PC-9 (cell line): Measurements from ENCODE around the gene CLEC1B. TPM values are rescaled to one million over a fixed set of nuclear protein-coding genes. Genes with fewer than 3 reads are reported as not detected.
"Not testable (repeated sequence)": the region's sequence is repeated elsewhere in the genome, so short reads cannot be mapped to it uniquely, and the experiment has no call there.

Experiments
- BruUV-seq: library from RNA; stranded (reverse); fragments of 400-500 nt; replicated peaks from 2 replicates; lab custom pipeline; 2021; lab: Mats Ljungman, UMichigan
- CTCF ChIA-PET: fragments of 300-600 bp; sonication (Branson Sonifier 250); formaldehyde crosslinking; loops from one replicate; lab custom pipeline; 2022; ENCODE audit warnings: antibody characterized with exemption; lab: Charles Lee
- POLR2A ChIA-PET: fragments of 300-600 bp; sonication (Branson Sonifier 250); formaldehyde crosslinking; loops from one replicate; lab custom pipeline; 2022; ENCODE audit warnings: antibody characterized with exemption; ENCODE audit not compliant: unreplicated experiment; lab: Charles Lee
- DNase-seq, 2 experiments: peaks; one replicate each; pipeline versions ENCODE4 v3.0.0 to v3.0.0-alpha.2; 2015 to 2022; ENCODE audit warnings: mixed read lengths in 1 of 2
- H2AFZ ChIP-seq: fragments of 200-600 bp; sonication (generic); 2 replicates; pipeline ENCODE4 v1.8.1; 2017; ENCODE audit warnings: antibody characterized with exemption
- H3F3A ChIP-seq: fragments of 200-600 bp; sonication (generic); 2 replicates; pipeline ENCODE4 v1.8.1; 2017; ENCODE audit warnings: antibody characterized with exemption, mild to moderate bottlenecking, low read depth; ENCODE audit not compliant: insufficient read depth
- H3K27ac ChIP-seq: fragments of 200-600 bp; sonication (generic); 2 replicates; pipeline ENCODE4 v1.6.1; 2016; ENCODE audit warnings: mixed run types
- H3K27me3 ChIP-seq: fragments of 200-600 bp; sonication (generic); 2 replicates; pipeline ENCODE4 v1.6.1; 2016; ENCODE audit warnings: low read depth, mixed run types; ENCODE audit not compliant: insufficient read depth
- H3K36me3 ChIP-seq: fragments of 200-600 bp; sonication (generic); 2 replicates; pipeline ENCODE4 v1.6.1; 2016; ENCODE audit warnings: low read depth, mixed run types
- H3K4me1 ChIP-seq: fragments of 200-600 bp; sonication (generic); replicated peaks from 2 replicates; pipeline ENCODE4 v1.6.1; 2016; ENCODE audit warnings: mixed run types; ENCODE audit not compliant: insufficient read depth
- H3K4me2 ChIP-seq: fragments of 200-600 bp; sonication (generic); 2 replicates; pipeline ENCODE4 v1.6.1; 2017; ENCODE audit warnings: mixed run types
- H3K4me3 ChIP-seq: fragments of 200-600 bp; sonication (generic); 2 replicates; pipeline ENCODE4 v1.6.1; 2016; ENCODE audit warnings: mixed run types
- H3K79me2 ChIP-seq: fragments of 200-600 bp; sonication (generic); 2 replicates; pipeline ENCODE4 v1.6.1; 2017; ENCODE audit warnings: low read depth, mixed run types
- H3K9me2 ChIP-seq: fragments of 200-600 bp; sonication (generic); 2 replicates; pipeline ENCODE4 v1.8.1; 2017; ENCODE audit warnings: mild to moderate bottlenecking; ENCODE audit not compliant: insufficient read depth
- H3K9me3 ChIP-seq: fragments of 200-600 bp; sonication (generic); 2 replicates; pipeline ENCODE4 v1.8.1; 2016; ENCODE audit warnings: low read depth; ENCODE audit not compliant: insufficient read depth
- H4K20me1 ChIP-seq: fragments of 200-600 bp; sonication (generic); 2 replicates; pipeline ENCODE4 v1.8.1; 2017; ENCODE audit not compliant: insufficient read depth
- CTCF ChIP-seq: fragments of 200-600 bp; sonication (generic); conservative IDR thresholded peaks from 2 replicates; pipeline ENCODE4 v1.6.1; 2017; ENCODE audit warnings: mixed run types, antibody characterized with exemption, mild to moderate bottlenecking, moderate library complexity
- EZH2 ChIP-seq: fragments of 200-600 bp; sonication (generic); IDR thresholded peaks from 2 replicates; pipeline ENCODE4 v1.8.0; 2017; ENCODE audit warnings: antibody characterized with exemption, low read depth
- intact Hi-C: fragments of 100-400 bp; cut with micrococcal nuclease; formaldehyde crosslinking; loops from one replicate; pipeline ENCODE4 v1.10.0; 2022; ENCODE audit not compliant: unreplicated experiment
- total RNA-seq: library from RNA; stranded (reverse); gene quantifications from 2 replicates; pipeline ENCODE4 v1.2.3, GENCODE V29; 2021

The CLEC1B gene
- total RNA-seq, 1 experiment from 2014 or later: not detected

DNA sequence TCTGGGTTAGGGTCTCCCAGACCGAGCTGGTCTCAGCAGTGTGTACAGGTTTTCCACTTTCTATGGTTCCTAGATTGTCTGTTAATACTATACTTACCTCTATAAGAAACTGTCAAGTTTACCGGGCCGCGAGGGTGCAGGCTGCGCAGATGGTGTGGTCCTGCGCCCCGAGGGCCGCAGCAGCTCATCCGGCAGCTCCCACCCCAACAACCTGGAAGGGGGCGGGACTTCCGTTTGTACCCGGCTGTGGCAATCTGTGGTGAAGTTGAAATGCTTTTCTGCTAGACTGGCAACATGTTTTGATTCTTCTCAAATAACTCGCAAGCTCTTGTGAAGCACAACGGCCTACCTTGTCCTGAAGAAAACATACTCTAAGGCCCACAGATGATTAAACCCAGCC lies 31.5 kb upstream of the CLEC1B start, which contains the start of gene CLEC9A:
CLEC9A (plus strand) TSS at position 237 of the 400 bp plus-strand sequence. CDS start 22,006 bp downstream, outside the sequence.
- intact Hi-C loops: loop anchor here (5.0 to 10.0 kb wide), 4 partner anchors 184 to 724 kb away; partner anchors contain the start of genes GABARAPL1 and STYK1
- no peaks in the 10 kb centered on the region for H3F3A ChIP-seq
- no peaks in the 10 kb centered on the region for H3K79me2 ChIP-seq
- CTCF ChIA-PET: no interaction called here
- no TSS peak for BruUV-seq
- H2AFZ ChIP-seq: 0 out of 2 replicates have a peak within 1 kb of the TSS, but pooled peaks have one; percentile 55
- H3K27ac ChIP-seq: no peak within 1 kb of the TSS
- H3K9me3 ChIP-seq: peaks cover 8% of the 10 kb centered on the region; the same call in 1 of the 2 replicates
- no peaks in the 10 kb centered on the region for H4K20me1 ChIP-seq
- no peaks in the 10 kb centered on the region for H3K27me3 ChIP-seq
- no peak for TF ChIP-seq EZH2
- no peak for TF ChIP-seq CTCF
- no peaks in the 10 kb centered on the region for H3K9me2 ChIP-seq
- H3K4me1 ChIP-seq: no peaks in the 10 kb centered on the region
- H3K4me3 ChIP-seq: no peak within 1 kb of the TSS
- DNase-seq: no peak
- no peak within 1 kb of the TSS for H3K4me2 ChIP-seq
- POLR2A ChIA-PET: no interaction called here
- no peaks in the 10 kb centered on the region for H3K36me3 ChIP-seq

GRCh38 chr12:10027721-10028120 lies 28.8 kb upstream of the CLEC1B start:
- Histone ChIP-seq H3K36me3 (no peaks in the 10 kb centered on the region), H3K4me3 (no peak overlapping the region), H3K9me3 (peaks cover 8% of the 10 kb centered on the region; the same call in 1 of the 2 replicates), H3K27me3 (no peaks in the 10 kb centered on the region), H3F3A (no peaks in the 10 kb centered on the region), H3K4me2 (no peak overlapping the region), H3K4me1 (no peaks in the 10 kb centered on the region), H3K9me2 (no peaks in the 10 kb centered on the region), H3K79me2 (no peaks in the 10 kb centered on the region), H4K20me1 (no peaks in the 10 kb centered on the region), H2AFZ (peak overlapping the region; percentile 39; the same call in 1 of the 2 replicates), H3K27ac (no peak overlapping the region)
- intact Hi-C loops: no loop called here
- ChIA-PET CTCF (no interaction called here), POLR2A (no interaction called here)
- TF ChIP-seq EZH2: no peak
- no peak for TF ChIP-seq CTCF
- no TSS peak for BruUV-seq
- no peak for DNase-seq

DNA sequence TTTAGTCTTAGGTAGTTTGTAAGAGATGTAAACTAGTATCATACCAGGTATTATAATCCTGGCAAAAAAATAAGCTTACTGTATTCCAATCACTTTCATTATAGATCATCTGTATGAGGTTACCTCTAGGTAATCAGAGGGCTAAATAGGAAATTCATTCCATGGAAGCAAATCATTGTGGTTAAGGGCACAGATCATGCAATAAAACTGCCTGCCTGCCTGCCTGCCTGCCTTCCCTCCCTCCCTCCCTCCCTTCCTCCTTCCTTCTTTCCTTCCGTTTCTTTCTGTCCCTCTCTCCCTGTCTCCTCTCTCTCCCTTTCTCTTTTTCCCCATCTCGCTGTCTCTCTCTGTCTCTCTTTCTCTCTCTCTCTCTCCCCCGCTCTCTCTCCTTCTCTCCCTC lies 28.4 kb upstream of the CLEC1B start:
- intact Hi-C loops: no loop called here
- Histone ChIP-seq H3K4me3 (no peak overlapping the region), H3K79me2 (no peaks in the 10 kb centered on the region), H2AFZ (peak overlapping the region; percentile 39; the same call in 1 of the 2 replicates), H3K4me1 (no peaks in the 10 kb centered on the region), H4K20me1 (no peaks in the 10 kb centered on the region), H3K9me2 (no peaks in the 10 kb centered on the region), H3F3A (no peaks in the 10 kb centered on the region), H3K27ac (no peak overlapping the region), H3K27me3 (no peaks in the 10 kb centered on the region), H3K9me3 (peaks cover 8% of the 10 kb centered on the region; the same call in 1 of the 2 replicates), H3K4me2 (no peak overlapping the region), H3K36me3 (no peaks in the 10 kb centered on the region)
- POLR2A ChIA-PET: no interaction called here
- TF ChIP-seq CTCF (no peak), EZH2 (no peak)
- no TSS peak for BruUV-seq
- CTCF ChIA-PET: no interaction called here
- DNase-seq: no peak

DNA sequence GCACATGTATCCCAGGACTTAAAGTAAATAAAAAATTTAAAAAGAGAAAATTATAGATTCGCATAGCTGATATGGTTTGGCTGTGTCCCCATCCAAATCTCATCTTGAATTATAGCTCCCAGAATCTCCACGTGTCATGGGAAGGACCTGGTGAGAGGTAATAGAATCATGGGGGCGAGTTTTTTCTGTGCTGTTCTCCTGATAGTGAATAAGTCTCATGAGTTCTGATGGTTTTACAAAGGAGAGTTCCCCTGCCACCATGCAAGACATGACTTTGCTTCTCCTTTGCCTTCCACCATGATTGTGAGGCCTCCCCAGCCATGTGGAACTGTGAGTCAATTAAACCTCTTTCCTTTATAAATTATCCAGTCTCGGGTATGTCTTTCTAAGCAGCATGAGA lies 27.7 kb upstream of the CLEC1B start:
- CTCF ChIA-PET, H3K36me3 ChIP-seq, H3K79me2 ChIP-seq, H3K9me2 ChIP-seq, DNase-seq, H3K9me3 ChIP-seq, H4K20me1 ChIP-seq, intact Hi-C loops, BruUV-seq, H3F3A ChIP-seq, H2AFZ ChIP-seq, H3K4me1 ChIP-seq, H3K27me3 ChIP-seq, H3K4me3 ChIP-seq, H3K27ac ChIP-seq, H3K4me2 ChIP-seq, POLR2A ChIA-PET: not testable (repeated sequence)
